ENCODE data around the gene TMEM109.

DNA sequence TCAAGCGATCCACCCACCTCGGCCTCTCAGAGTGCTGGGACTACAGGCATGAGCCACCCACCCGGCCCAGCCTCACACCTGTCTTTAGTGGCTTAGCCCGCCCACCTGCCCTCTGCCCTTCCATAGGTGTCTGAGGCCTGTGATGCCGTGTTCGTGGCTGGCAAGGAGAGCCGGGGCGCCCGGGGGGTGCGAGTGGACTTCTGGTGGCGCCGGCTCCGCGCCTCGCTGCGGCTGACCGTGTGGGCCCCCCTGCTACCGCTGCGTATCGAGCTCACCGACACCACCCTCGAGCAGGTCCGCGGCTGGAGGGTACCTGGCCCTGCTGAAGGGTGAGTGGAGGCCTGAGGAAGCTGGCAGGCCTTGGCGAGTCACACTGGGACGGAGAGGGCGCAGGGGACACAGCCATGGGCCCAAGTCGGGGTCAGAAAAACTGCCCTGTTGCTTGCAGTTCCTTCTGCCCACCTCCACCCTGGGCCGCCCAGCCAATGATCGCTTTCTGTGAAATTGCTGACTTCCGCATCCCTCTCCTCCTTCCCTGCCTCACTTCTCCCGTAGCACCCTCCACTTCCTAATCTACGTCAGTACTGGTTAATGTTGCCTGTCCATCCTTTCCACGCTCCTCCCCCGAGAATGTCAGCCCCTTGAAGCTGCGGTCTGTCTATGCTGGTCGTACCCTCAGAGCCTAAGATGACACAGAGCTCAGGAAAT lies 19.6 kb downstream of the TMEM109 start:
- TF ChIP-seq, protein P1, sequence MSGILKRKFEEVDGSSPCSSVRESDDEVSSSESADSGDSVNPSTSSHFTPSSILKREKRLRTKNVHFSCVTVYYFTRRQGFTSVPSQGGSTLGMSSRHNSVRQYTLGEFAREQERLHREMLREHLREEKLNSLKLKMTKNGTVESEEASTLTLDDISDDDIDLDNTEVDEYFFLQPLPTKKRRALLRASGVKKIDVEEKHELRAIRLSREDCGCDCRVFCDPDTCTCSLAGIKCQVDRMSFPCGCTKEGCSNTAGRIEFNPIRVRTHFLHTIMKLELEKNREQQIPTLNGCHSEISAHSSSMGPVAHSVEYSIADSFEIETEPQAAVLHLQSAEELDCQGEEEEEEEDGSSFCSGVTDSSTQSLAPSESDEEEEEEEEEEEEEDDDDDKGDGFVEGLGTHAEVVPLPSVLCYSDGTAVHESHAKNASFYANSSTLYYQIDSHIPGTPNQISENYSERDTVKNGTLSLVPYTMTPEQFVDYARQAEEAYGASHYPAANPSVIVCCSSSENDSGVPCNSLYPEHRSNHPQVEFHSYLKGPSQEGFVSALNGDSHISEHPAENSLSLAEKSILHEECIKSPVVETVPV (CRISPR knock-in tag; IDR thresholded peaks at IDR 0.05): no peak
- TF ChIP-seq ARNTL (CRISPR knock-in tag; IDR thresholded peaks at IDR 0.05; ENCODE audit: borderline replicate concordance, low read depth): no peak
- no peak for TF ChIP-seq PATZ1 (CRISPR knock-in tag; IDR thresholded peaks at IDR 0.05; ENCODE audit: borderline replicate concordance)

Data from SK-N-SH treated with all-trans-retinoic acid at 6 μM for 48 hours (cell line).